HEK293 (cell line): ENCODE results near the gene PRKG1.

Source experiments
- CTCF ChIA-PET: fragments of 350-600 bp; formaldehyde crosslinking; extraction: SDS; loops from one replicate; lab custom pipeline; 2021; ENCODE audit warnings: antibody characterized with exemption; lab: Yijun Ruan, JAX
- POLR2A ChIA-PET: fragments of 300-600 bp; formaldehyde crosslinking; extraction: SDS; loops from one replicate; lab custom pipeline; 2020; ENCODE audit warnings: antibody characterized with exemption, inconsistent platforms; lab: Yijun Ruan, JAX
- H3K27ac ChIP-seq: fragments of 200-500 bp; sonication (Bioruptor generic); 2 replicates; pipeline ENCODE4 v1.5.1; 2014; ENCODE audit warnings: low read depth, low read length, control low read depth, inconsistent platforms; ENCODE audit errors: extremely low read depth
- H3K36me3 ChIP-seq, 2 experiments: fragments of 200-500 bp in 1 of 2; sonication (Bioruptor generic) in 1 of 2; 1 replicate in 1 of 2; 2 replicates in 1 of 2; pipeline ENCODE4 v1.5.1; 2014 to 2017; ENCODE audit warnings: inconsistent platforms in 2 of 2, low read length in 2 of 2; ENCODE audit not compliant: control insufficient read depth in 2 of 2, insufficient read depth in 1 of 2
- H3K4me1 ChIP-seq: fragments of 200-500 bp; sonication (Bioruptor generic); 2 replicates; pipeline ENCODE4 v1.5.1; 2014; ENCODE audit warnings: mild to moderate bottlenecking, low read length, inconsistent platforms; ENCODE audit not compliant: control insufficient read depth, insufficient read depth
- H3K4me3 ChIP-seq: 2 replicates; pipeline ENCODE4 v1.5.1; 2011; ENCODE audit warnings: low read depth, mild to moderate bottlenecking, control low read depth, low read length, moderate library complexity
- H3K9me3 ChIP-seq: fragments of 200-500 bp; sonication (Bioruptor generic); 2 replicates; pipeline ENCODE4 v1.5.1; 2014; ENCODE audit warnings: low read depth, low read length, inconsistent platforms; ENCODE audit not compliant: control insufficient read depth, insufficient read depth
- BCL11A ChIP-seq: fragments of 450-650 bp; formaldehyde crosslinking; IDR thresholded peaks from 2 replicates; pipeline ENCODE4 v1.5.1; 2016; ENCODE audit warnings: low read depth, missing biosample characterization, missing genetic modification characterization
- YY1 ChIP-seq: fragments of 450-650 bp; formaldehyde crosslinking; IDR thresholded peaks from 2 replicates; pipeline ENCODE4 v1.5.1; 2018; ENCODE audit warnings: missing biosample characterization, missing genetic modification characterization
- ZFHX2 ChIP-seq: fragments of 450-650 bp; formaldehyde crosslinking; conservative IDR thresholded peaks from 2 replicates; pipeline ENCODE4 v1.5.1; 2016; ENCODE audit warnings: missing biosample characterization, missing genetic modification characterization
- ZFP37 ChIP-seq: fragments of 450-650 bp; formaldehyde crosslinking; IDR thresholded peaks from 2 replicates; pipeline ENCODE4 v1.5.1; 2016; ENCODE audit warnings: missing biosample characterization, missing genetic modification characterization
- ZNF10 ChIP-seq: fragments of 450-650 bp; formaldehyde crosslinking; IDR thresholded peaks from 2 replicates; pipeline ENCODE4 v1.5.1; 2017; ENCODE audit warnings: missing biosample characterization, missing genetic modification characterization
- ZNF132 ChIP-seq: fragments of 450-650 bp; formaldehyde crosslinking; IDR thresholded peaks from 2 replicates; pipeline ENCODE4 v1.5.1; 2017; ENCODE audit warnings: missing biosample characterization, missing genetic modification characterization, borderline replicate concordance
- ZNF148 ChIP-seq: fragments of 450-650 bp; formaldehyde crosslinking; IDR thresholded peaks from 2 replicates; pipeline ENCODE4 v1.5.0; 2017; ENCODE audit warnings: missing biosample characterization, missing genetic modification characterization, borderline replicate concordance
- ZNF169 ChIP-seq: fragments of 450-650 bp; formaldehyde crosslinking; IDR thresholded peaks from 2 replicates; pipeline ENCODE4 v1.5.1; 2016; ENCODE audit warnings: missing biosample characterization, missing genetic modification characterization
- ZNF211 ChIP-seq: fragments of 450-650 bp; formaldehyde crosslinking; IDR thresholded peaks from 2 replicates; pipeline ENCODE4 v1.5.1; 2016; ENCODE audit warnings: low read depth, missing biosample characterization, missing genetic modification characterization
- ZNF214 ChIP-seq: fragments of 450-650 bp; formaldehyde crosslinking; IDR thresholded peaks from 2 replicates; pipeline ENCODE4 v1.5.1; 2017; ENCODE audit warnings: missing biosample characterization, mild to moderate bottlenecking, missing genetic modification characterization, borderline replicate concordance
- ZNF248 ChIP-seq: fragments of 450-650 bp; formaldehyde crosslinking; IDR thresholded peaks from 2 replicates; pipeline ENCODE4 v1.5.1; 2017; ENCODE audit warnings: missing biosample characterization, missing genetic modification characterization
- ZNF302 ChIP-seq: fragments of 450-650 bp; formaldehyde crosslinking; IDR thresholded peaks from 2 replicates; pipeline ENCODE4 v1.5.1; 2016; ENCODE audit warnings: missing biosample characterization, missing genetic modification characterization, low read depth
- ZNF324 ChIP-seq: fragments of 450-650 bp; formaldehyde crosslinking; IDR thresholded peaks from 2 replicates; pipeline ENCODE4 v1.5.1; 2016; ENCODE audit warnings: missing biosample characterization, missing genetic modification characterization
- ZNF362 ChIP-seq: fragments of 450-650 bp; formaldehyde crosslinking; IDR thresholded peaks from 2 replicates; pipeline ENCODE4 v1.5.1; 2016; ENCODE audit warnings: missing biosample characterization, missing genetic modification characterization
- ZNF398 ChIP-seq: fragments of 450-650 bp; formaldehyde crosslinking; IDR thresholded peaks from 2 replicates; pipeline ENCODE4 v1.5.1; 2017; ENCODE audit warnings: missing biosample characterization, missing genetic modification characterization
- ZNF580 ChIP-seq: fragments of 450-650 bp; formaldehyde crosslinking; IDR thresholded peaks from 2 replicates; pipeline ENCODE4 v1.5.1; 2016; ENCODE audit warnings: missing biosample characterization, missing genetic modification characterization
- ZNF639 ChIP-seq: fragments of 450-650 bp; formaldehyde crosslinking; IDR thresholded peaks from 2 replicates; pipeline ENCODE4 v1.5.1; 2016; ENCODE audit warnings: missing biosample characterization, missing genetic modification characterization
- ZNF768 ChIP-seq: fragments of 450-650 bp; formaldehyde crosslinking; IDR thresholded peaks from 2 replicates; pipeline ENCODE4 v1.5.1; 2018; ENCODE audit warnings: missing biosample characterization, mild to moderate bottlenecking, missing genetic modification characterization
- ZNF777 ChIP-seq: fragments of 450-650 bp; formaldehyde crosslinking; IDR thresholded peaks from 2 replicates; pipeline ENCODE4 v1.5.1; 2017; ENCODE audit warnings: missing biosample characterization, missing genetic modification characterization, borderline replicate concordance
- ZNF830 ChIP-seq: fragments of 450-650 bp; IDR thresholded peaks from 2 replicates; pipeline ENCODE4 v1.5.0; 2018; ENCODE audit warnings: missing biosample characterization, missing genetic modification characterization, low read depth, mild to moderate bottlenecking, moderate library complexity
- ZSCAN30 ChIP-seq: fragments of 450-650 bp; IDR thresholded peaks from 2 replicates; pipeline ENCODE4 v1.5.1; 2018; ENCODE audit warnings: missing biosample characterization, mild to moderate bottlenecking, missing genetic modification characterization, moderate library complexity
- ZSCAN4 ChIP-seq: fragments of 450-650 bp; formaldehyde crosslinking; IDR thresholded peaks from 2 replicates; pipeline ENCODE4 v1.5.1; 2017; ENCODE audit warnings: missing biosample characterization, missing genetic modification characterization

Gene PRKG1

GRCh38 chr10:51204701-51205100, 130.4 kb downstream of the PRKG1 start:
- H3K9me3 ChIP-seq = no peaks in the 10 kb centered on the region
- TF ChIP-seq ZNF248 (tag by site-specific recombination) (no peak), ZNF398 (tag by site-specific recombination) (no peak), ZNF214 (tag by site-specific recombination) (no peak), ZFHX2 (no peak), ZNF324 (tag by site-specific recombination) (no peak), ZNF580 (tag by site-specific recombination) (no peak)
- H3K4me1 ChIP-seq = no peaks in the 10 kb centered on the region
- POLR2A ChIA-PET = no interaction called here
- H3K36me3 ChIP-seq = no peaks in the 10 kb centered on the region
- H3K4me3 ChIP-seq = no peak overlapping the region
- CTCF ChIA-PET = no interaction called here
- no peak overlapping the region for H3K27ac ChIP-seq

- POLR2A ChIA-PET = no interaction called here
- Histone ChIP-seq H3K4me3 (no peak overlapping the region), H3K36me3 (no peaks in the 10 kb centered on the region), H3K4me1 (no peaks in the 10 kb centered on the region), H3K27ac (no peak overlapping the region), H3K9me3 (no peaks in the 10 kb centered on the region)
- CTCF ChIA-PET = interaction anchor here (0.6 to 0.7 kb wide), 2 partner anchors 24 to 1556 kb away, joined by 4 to 8 read pairs; no protein-coding TSS in a partner anchor
- TF ChIP-seq ZNF777 (tag by site-specific recombination) (no peak), ZNF10 (tag by site-specific recombination) (no peak), ZNF362 (tag by site-specific recombination) (no peak), ZSCAN30 (tag by site-specific recombination) (no peak), ZNF768 (tag by site-specific recombination) (no peak), ZNF148 (tag by site-specific recombination) (no peak), ZNF132 (tag by site-specific recombination) (no peak), ZNF830 (tag by site-specific recombination) (no peak), ZNF302 (no peak), ZSCAN4 (tag by site-specific recombination) (no peak), ZNF211 (tag by site-specific recombination) (no peak), BCL11A (tag by site-specific recombination) (no peak), YY1 (tag by site-specific recombination) (no peak), ZNF639 (tag by site-specific recombination) (no peak), ZFP37 (tag by site-specific recombination) (no peak), ZNF169 (tag by site-specific recombination) (no peak)
Measured at GRCh38 chr10:51206500-51206899, 132.2 kb downstream of the PRKG1 start.
